Stimulated activated CD8-positive, alpha-beta memory T cell treated with anti-CD3 and anti-CD28 coated beads, Interleukin-7, amount 100 ng/mL, for 1 hour (primary cell): ENCODE results near the gene LAMB3.

ENCODE experiments used
- DNase-seq, 2 donors: peaks; one replicate each; pipeline ENCODE4 v3.0.0-alpha.2; 2020; ENCODE audit warnings: low read depth in 2 of 2

The LAMB3 gene

GRCh38 chr1:209633335-209633997 is 18.8 kb downstream of the LAMB3 start:
- DNase-seq: no peak

- no peak for DNase-seq
Measured at GRCh38 chr1:209630383-209631225, 21.6 kb downstream of the LAMB3 start.

- no peak for DNase-seq
Measured at GRCh38 chr1:209629621-209630382, 22.4 kb downstream of the LAMB3 start.

- no peak for DNase-seq
Measured at GRCh38 chr1:209628618-209629299, 23.5 kb downstream of the LAMB3 start.

GRCh38 chr1:209627732-209628196 is 24.5 kb downstream of the LAMB3 start:
- peak; percentile 55 to 64 for DNase-seq

GRCh38 chr1:209627027-209627731 is 25.0 kb downstream of the LAMB3 start:
- no peak for DNase-seq

GRCh38 chr1:209626346-209627026 is 25.7 kb downstream of the LAMB3 start:
- no peak for DNase-seq

- no peak for DNase-seq
Measured at GRCh38 chr1:209625791-209626285, 26.4 kb downstream of the LAMB3 start.

- no peak for DNase-seq
Measured at GRCh38 chr1:209624558-209625549, 27.4 kb downstream of the LAMB3 start.

- DNase-seq: no peak
Measured at GRCh38 chr1:209622841-209623829, 29.1 kb downstream of the LAMB3 start.

GRCh38 chr1:209621741-209622655 is 30.2 kb downstream of the LAMB3 start:
- no peak for DNase-seq

GRCh38 chr1:209621286-209621685 is 30.9 kb downstream of the LAMB3 start:
- DNase-seq: no peak

GRCh38 chr1:209620487-209620884 is 31.7 kb downstream of the LAMB3 start:
- DNase-seq: no peak

GRCh38 chr1:209619696-209620486 is 32.3 kb downstream of the LAMB3 start:
- no peak for DNase-seq

- no peak for DNase-seq
Measured at GRCh38 chr1:209618756-209619420, 33.3 kb downstream of the LAMB3 start.
